Endodermal cell (in vitro differentiated cells): ENCODE measurements around the gene CARD14. TPM values are rescaled to one million over a fixed set of nuclear protein-coding genes. Genes with fewer than 3 reads are reported as not detected.
A peak's percentile ranks its signal among the peaks of the same experiment; 100 is the strongest.

Experiments used
- DNase-seq: peaks from one replicate; pipeline ENCODE4 v3.0.0-alpha.2; 2017
- H3K27ac ChIP-seq: 2 replicates; pipeline ENCODE4 v1.5.1; 2013; ENCODE audit warnings: mild to moderate bottlenecking, low read depth, low read length, moderate library complexity
- H3K27me3 ChIP-seq: 2 replicates; pipeline ENCODE4 v1.6.1; 2013; ENCODE audit warnings: mild to moderate bottlenecking, low read length, moderate library complexity; ENCODE audit not compliant: insufficient read depth, control insufficient read depth, poor library complexity, severe bottlenecking
- H3K36me3 ChIP-seq: 2 replicates; pipeline ENCODE4 v1.7.0; 2013; ENCODE audit warnings: mild to moderate bottlenecking, low read length, moderate library complexity; ENCODE audit not compliant: control insufficient read depth, insufficient read depth
- H3K4me1 ChIP-seq: one replicate; pipeline ENCODE4 v1.7.0; 2013; ENCODE audit warnings: low read length; ENCODE audit not compliant: control insufficient read depth, insufficient read depth
- H3K4me3 ChIP-seq: 2 replicates; pipeline ENCODE4 v1.5.1; 2013; ENCODE audit warnings: mild to moderate bottlenecking, low read length, moderate library complexity
- H3K9ac ChIP-seq: 2 replicates; pipeline ENCODE4 v1.6.1; 2013; ENCODE audit warnings: mild to moderate bottlenecking, low read length, moderate library complexity; ENCODE audit not compliant: poor library complexity, severe bottlenecking; ENCODE audit errors: extremely low read depth
- H3K9me3 ChIP-seq: 2 replicates; pipeline ENCODE4 v1.6.1; 2013; ENCODE audit warnings: mild to moderate bottlenecking, low read length, moderate library complexity; ENCODE audit not compliant: control insufficient read depth
- H3K27ac Mint-ChIP-seq: 2 replicates; pipeline ENCODE4 v1.8.0; 2020; ENCODE audit warnings: mixed read lengths
- H3K27me3 Mint-ChIP-seq: 2 replicates; pipeline ENCODE4 v1.8.0; 2021; ENCODE audit warnings: mild to moderate bottlenecking, mixed read lengths; ENCODE audit not compliant: insufficient read depth
- H3K36me3 Mint-ChIP-seq: 2 replicates; pipeline ENCODE4 v1.8.0; 2020; ENCODE audit warnings: low read depth, mixed read lengths
- H3K4me1 Mint-ChIP-seq: 2 replicates; pipeline ENCODE4 v1.8.0; 2020; ENCODE audit warnings: mixed read lengths
- H3K4me3 Mint-ChIP-seq: 2 replicates; pipeline ENCODE4 v1.8.0; 2020; ENCODE audit warnings: mild to moderate bottlenecking, moderate library complexity, mixed read lengths
- H3K9me3 Mint-ChIP-seq: 2 replicates; pipeline ENCODE4 v1.8.0; 2020; ENCODE audit warnings: mild to moderate bottlenecking, mixed read lengths
- WGBS, 2 experiments: methylation state at CpG; one replicate each; pipeline versions ENCODE4 v1.1.5 to v1.1.7; 2013; ENCODE audit warnings: missing lambda C conversion rate in 2 of 2, mixed read lengths in 1 of 2; ENCODE audit not compliant: insufficient coverage in 1 of 2, insufficient read length in 1 of 2; 5-methylcytosine and 5-hydroxymethylcytosine counted together
- total RNA-seq, 2 donors: library from RNA; stranded (reverse); fragmentation: NEBNext Ultra II Directional in 1 of 2; extraction: Animal tissue kit (Norgen Biotek cat#: 25700) in 1 of 2; gene quantifications; 2 replicates in 1 of 2; 3 replicates in 1 of 2; pipeline ENCODE4 v1.2.1, GENCODE V29; 2021
- TF ChIP-seq, protein P1 (sequence below): fragments of 200-600 bp; sonication (generic); conservative IDR thresholded peaks from 2 replicates; pipeline ENCODE4 v1.5.0; 2021; ENCODE audit warnings: antibody characterized with exemption, mild to moderate bottlenecking

CARD14 gene
- total RNA-seq, 2 donors from 2014 or later, result 0.31 TPM; not detected in 1

DNA sequence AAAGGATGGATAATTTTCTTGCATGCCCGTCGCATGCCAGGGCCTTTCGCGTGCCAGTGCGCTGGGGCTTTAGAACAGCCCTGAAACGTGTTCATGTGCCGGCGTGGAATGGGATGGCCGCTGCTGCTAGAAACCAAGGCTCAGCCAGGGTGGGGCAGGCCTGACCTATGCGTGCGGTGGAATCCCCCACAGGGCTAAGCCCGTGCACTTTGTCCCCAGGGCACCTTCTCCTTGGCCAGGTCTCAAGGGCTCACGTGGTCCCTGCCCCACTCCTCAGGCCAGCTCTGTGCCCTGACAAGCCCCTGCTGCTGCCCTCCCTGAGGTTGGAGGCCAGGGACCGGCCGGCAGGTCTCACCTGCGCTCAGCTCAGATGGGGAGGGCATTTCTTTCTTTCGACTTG is 77.7 kb downstream of the CARD14 start:
- Histone ChIP-seq H3K9me3 (no peaks in the 10 kb centered on the region), H3K27me3 (no peaks in the 10 kb centered on the region), H3K36me3 (peaks cover 35% of the 10 kb centered on the region), H3K9ac (no peak overlapping the region), H3K4me1 (no peaks in the 10 kb centered on the region), H3K4me3 (no peak overlapping the region), H3K27ac (no peak overlapping the region)
- 93 to 95% methylated on average over 14 to 17 of the region's 17 CpGs for WGBS, 2 experiments
- TF ChIP-seq, protein P1, sequence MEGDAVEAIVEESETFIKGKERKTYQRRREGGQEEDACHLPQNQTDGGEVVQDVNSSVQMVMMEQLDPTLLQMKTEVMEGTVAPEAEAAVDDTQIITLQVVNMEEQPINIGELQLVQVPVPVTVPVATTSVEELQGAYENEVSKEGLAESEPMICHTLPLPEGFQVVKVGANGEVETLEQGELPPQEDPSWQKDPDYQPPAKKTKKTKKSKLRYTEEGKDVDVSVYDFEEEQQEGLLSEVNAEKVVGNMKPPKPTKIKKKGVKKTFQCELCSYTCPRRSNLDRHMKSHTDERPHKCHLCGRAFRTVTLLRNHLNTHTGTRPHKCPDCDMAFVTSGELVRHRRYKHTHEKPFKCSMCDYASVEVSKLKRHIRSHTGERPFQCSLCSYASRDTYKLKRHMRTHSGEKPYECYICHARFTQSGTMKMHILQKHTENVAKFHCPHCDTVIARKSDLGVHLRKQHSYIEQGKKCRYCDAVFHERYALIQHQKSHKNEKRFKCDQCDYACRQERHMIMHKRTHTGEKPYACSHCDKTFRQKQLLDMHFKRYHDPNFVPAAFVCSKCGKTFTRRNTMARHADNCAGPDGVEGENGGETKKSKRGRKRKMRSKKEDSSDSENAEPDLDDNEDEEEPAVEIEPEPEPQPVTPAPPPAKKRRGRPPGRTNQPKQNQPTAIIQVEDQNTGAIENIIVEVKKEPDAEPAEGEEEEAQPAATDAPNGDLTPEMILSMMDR, result no peak
- no peak overlapping the region for H3K4me3 Mint-ChIP-seq
- H3K9me3 Mint-ChIP-seq, result no peaks in the 10 kb centered on the region
- DNase-seq, result no peak
- H3K27ac Mint-ChIP-seq, result no peak overlapping the region
- H3K27me3 Mint-ChIP-seq, result no peaks in the 10 kb centered on the region
- H3K36me3 Mint-ChIP-seq, result peaks cover 44% of the 10 kb centered on the region
- no peaks in the 10 kb centered on the region for H3K4me1 Mint-ChIP-seq

DNA sequence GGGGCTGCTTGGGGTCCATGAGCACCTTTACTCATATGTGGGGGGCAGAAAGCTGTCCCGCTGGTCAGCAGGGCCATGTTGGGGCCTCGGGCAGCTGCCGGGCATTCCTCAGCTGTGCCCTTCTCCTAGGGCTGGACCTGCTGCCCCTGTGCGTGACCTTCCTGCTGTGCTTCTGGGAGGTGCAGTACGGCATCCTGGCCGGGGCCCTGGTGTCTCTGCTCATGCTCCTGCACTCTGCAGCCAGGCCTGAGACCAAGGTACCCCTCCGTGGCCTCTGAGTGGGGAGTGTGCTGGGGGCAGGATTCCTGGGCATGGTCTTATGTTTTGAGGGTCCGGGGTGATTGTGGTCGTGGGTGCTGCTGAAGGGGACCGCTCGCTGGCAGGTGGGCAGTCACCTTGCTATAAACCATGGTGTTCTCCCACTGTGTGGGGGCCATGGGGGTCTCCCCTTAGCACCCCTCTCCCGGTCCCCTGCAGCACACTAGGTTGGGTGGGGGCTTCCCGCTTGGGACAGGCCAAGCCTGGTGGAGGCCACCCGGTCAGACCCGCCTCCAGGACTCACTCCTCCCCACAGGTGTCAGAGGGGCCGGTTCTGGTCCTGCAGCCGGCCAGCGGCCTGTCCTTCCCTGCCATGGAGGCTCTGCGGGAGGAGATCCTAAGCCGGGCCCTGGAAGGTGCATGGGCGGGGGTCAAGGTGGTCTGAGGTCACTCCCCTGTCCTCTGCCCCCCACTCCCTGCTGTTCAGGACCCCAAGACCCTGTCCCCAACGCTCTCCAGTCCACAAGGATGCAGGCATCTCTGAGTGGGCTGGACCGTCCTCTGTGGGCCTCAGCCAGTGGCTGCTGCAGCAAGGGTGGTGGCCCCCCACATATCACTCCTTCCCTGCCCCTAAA is 78.4 kb downstream of the CARD14 start:
- H3K27ac Mint-ChIP-seq, result no peak overlapping the region
- no peaks in the 10 kb centered on the region for H3K27me3 Mint-ChIP-seq

DNA sequence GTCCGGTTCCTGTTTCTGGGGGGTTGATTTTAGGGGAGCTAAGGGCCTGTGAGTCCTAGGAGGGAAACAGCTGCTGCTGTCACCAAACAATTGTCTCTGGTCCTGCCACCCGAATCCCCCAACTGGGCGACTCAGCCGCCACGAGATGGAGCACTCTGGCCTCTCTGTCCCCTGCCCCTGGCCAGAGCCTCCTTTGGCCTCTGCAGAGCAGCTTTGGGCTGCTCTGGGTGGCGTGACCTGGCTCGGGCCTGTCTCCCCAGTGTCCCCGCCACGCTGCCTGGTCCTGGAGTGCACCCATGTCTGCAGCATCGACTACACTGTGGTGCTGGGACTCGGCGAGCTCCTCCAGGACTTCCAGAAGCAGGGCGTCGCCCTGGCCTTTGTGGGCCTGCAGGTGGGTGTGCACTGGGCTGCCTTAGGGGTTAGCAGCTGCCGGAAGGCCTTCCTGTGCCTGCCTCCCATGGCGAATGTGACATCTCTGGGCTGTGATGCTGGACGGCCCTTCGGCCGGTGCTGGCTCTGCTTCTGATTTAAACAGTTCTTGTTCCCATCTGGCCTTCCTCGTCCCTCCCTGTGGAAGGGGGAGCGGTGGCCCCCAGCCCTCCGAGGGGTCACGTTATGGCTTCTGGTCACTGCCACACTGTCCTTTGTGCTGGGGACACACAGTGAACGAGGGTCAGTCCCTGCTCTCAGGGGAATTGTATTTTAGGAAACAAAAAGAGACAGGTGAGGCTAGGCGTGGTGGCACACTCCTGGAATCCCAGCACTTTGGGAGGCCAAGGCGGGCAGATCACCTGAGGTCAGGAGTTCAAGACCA is 79.3 kb downstream of the CARD14 start:
- H3K36me3 Mint-ChIP-seq, result peaks cover 43% of the 10 kb centered on the region
- WGBS, 2 experiments, result 91 to 92% methylated on average over 16 to 26 of the region's 26 CpGs
- no peaks in the 10 kb centered on the region for H3K27me3 ChIP-seq
- H3K4me1 ChIP-seq, result no peaks in the 10 kb centered on the region
- H3K4me3 Mint-ChIP-seq, result no peak overlapping the region
- H3K9me3 Mint-ChIP-seq, result no peaks in the 10 kb centered on the region
- H3K36me3 ChIP-seq, result peaks cover 34% of the 10 kb centered on the region
- no peak overlapping the region for H3K4me3 ChIP-seq
- no peaks in the 10 kb centered on the region for H3K4me1 Mint-ChIP-seq
- peak overlapping the region; percentile 64 for H3K27ac Mint-ChIP-seq
- TF ChIP-seq, protein P1, result no peak
- H3K9ac ChIP-seq, result no peak overlapping the region
- no peak overlapping the region for H3K27ac ChIP-seq
- no peaks in the 10 kb centered on the region for H3K27me3 Mint-ChIP-seq
- no peaks in the 10 kb centered on the region for H3K9me3 ChIP-seq
- DNase-seq, result peak; percentile 54

More for the DNA sequence above, 78.4 kb downstream of the CARD14 start:
- WGBS, 2 experiments, result 96% methylated on average over 12 to 23 of the region's 23 CpGs
- H3K27me3 ChIP-seq, result no peaks in the 10 kb centered on the region
- no peak overlapping the region for H3K4me3 ChIP-seq
- H3K4me1 ChIP-seq, result no peaks in the 10 kb centered on the region
- no peak overlapping the region for H3K9ac ChIP-seq
- Mint-ChIP-seq H3K36me3 (peaks cover 40% of the 10 kb centered on the region), H3K4me3 (no peak overlapping the region), H3K4me1 (no peaks in the 10 kb centered on the region), H3K9me3 (no peaks in the 10 kb centered on the region)
- TF ChIP-seq, protein P1, result no peak
- DNase-seq, result no peak
- H3K9me3 ChIP-seq, result no peaks in the 10 kb centered on the region
- no peak overlapping the region for H3K27ac ChIP-seq
- H3K36me3 ChIP-seq, result peaks cover 34% of the 10 kb centered on the region
